KG1 (cell line): ENCODE data around the gene EMILIN3.

Experiments used
- DNase-seq: peaks from one replicate; lab custom pipeline; 2025; lab: John Stamatoyannopoulos, UW

Gene EMILIN3

DNA sequence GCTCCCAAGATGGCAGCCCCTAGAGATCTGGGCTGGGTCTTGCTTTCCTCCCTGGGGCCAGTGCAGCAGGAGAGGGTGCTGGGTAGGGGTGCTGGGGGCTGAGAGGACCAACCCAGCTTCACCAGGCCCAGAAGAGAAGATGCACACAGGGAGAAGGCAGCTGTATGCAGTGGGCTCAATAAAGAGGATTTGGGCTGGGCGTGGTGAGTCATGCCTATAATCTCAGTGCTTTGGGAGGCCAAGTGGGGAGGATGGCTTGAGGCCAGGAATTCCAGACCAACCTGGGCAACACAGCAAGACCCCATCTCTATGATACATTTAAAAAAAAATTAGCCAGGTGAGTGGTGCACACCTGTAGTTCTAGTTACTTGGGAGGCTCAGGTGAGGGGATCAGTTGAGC is 25.7 kb upstream of the EMILIN3 start:
- DNase-seq, result no peak

DNA sequence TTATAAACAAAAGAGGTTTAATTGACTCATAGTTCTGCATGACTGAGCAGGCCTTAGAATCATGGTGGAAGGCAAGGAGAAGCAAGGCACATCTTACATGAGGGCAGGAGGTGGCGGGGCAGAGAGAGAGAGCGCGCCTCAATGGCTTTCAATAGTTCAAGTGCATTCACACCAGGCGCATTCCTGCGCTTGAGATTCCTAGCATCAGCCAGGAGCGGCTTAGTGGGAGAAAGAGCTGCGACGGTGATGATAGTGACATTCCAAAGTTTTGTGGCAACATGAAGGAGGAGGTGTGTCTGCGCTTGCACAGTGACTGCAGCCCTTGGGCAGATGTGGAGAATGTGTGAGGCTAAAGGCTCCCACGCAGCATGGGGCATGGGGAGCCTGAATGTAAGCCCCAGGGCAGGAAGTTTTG is 25.0 kb upstream of the EMILIN3 start:
- DNase-seq, result no peak

DNA sequence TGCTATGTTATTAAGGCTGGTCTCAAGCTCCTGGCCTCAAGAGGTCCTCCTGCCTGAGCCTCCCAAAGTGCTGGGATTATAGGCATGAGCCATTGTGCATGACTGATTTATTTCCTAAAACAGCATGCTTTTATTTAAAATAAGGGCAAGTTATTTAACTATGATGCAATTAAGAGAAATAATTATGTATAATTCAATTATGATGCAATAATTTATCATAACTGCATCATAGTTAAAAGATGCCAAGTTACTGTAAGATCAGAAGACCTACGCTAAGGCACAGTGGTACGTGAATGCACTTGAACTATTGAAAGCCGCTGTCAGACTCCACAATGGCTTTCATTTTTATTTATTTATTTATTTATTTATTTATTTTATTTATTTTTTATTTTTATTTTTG is 24.3 kb upstream of the EMILIN3 start:
- no peak for DNase-seq

DNA sequence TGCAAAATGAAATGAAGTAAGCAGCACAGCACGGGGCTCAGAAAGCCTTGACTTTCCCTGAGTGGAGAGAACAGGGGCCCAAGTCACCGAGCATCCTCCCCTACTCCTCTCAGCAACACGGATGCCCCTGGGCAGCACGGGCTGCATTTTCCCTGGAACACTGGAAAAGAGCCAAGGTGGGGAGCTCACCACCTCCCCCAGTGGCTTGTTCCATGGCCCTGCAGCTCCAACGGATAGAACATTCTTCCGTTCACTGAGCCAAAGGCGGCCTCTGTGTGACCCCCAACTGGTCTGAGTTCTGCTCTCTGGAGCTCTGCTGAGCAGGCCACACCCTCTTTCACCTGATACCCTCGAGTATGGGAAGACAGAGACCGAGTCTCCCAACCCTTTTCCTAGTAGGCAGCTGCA is 20.8 kb upstream of the EMILIN3 start:
- DNase-seq, result no peak

DNA sequence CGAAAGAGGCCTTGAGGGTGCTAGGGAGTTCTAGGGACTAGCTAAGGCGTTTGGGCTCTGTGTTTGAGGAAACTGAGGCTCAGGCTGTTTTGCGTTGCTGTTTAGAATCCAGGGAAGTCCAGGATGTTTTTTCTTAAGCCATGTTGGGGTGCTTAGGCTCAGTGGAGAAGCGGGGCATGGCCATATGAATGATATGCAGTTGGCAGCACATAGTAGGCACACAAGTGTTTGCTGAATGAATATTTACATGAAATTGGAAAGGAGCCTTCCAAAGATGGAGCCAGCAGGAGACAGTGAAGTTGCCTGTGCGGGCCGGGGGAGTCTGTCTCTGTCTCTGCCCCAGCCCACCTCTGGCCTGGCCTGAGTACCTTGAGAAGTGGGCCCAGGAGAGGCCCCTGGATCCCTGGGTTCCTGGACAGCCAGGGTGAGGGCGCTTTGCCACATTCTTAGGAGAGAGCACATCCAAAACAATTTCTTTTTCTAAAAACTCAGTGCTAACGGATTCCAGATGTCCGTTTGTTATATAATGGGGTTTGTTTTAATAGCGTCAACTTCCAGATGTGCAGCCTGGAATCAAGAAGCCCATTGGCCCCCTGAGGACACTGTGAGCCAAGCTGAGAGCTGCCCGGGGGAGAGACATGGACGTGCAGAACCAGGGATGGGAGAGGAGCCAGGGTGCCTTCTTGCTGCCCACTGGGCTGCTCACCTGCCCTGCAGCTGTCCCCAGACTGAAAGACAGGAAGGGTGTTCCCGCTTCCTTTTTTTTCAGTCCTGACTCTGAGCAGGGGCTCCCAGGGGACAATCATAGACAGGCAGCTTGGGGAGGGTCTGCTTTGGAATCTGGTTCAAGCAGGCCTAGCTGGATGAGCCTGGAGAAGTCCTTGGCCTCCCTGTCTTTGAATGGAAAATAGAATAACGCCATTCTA is 20.1 kb upstream of the EMILIN3 start:
- no peak for DNase-seq

DNA sequence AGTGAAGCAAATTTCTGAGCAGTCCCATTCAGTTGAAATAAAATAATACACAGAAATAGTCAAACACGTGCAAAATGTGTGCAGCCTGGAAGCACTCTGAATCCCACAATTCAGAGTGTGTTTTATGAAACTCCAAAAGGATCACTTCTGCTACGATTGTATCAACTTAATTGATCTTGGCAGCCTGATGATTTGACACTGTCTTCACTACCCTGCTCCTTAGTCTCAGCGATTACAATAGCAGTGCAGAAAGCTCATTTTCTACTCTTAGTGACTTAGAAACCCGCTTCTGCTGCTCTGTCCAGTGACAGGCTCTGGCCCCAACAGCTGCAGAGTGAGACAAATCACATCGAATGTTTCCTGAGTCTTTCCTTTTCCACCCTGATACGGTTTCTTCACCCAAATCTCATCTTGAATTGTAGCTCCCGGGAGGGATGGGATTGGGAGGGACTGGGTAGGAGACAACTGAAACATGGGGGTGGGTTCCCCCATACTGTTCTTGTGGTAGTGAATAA is 16.2 kb upstream of the EMILIN3 start:
- no peak for DNase-seq

DNA sequence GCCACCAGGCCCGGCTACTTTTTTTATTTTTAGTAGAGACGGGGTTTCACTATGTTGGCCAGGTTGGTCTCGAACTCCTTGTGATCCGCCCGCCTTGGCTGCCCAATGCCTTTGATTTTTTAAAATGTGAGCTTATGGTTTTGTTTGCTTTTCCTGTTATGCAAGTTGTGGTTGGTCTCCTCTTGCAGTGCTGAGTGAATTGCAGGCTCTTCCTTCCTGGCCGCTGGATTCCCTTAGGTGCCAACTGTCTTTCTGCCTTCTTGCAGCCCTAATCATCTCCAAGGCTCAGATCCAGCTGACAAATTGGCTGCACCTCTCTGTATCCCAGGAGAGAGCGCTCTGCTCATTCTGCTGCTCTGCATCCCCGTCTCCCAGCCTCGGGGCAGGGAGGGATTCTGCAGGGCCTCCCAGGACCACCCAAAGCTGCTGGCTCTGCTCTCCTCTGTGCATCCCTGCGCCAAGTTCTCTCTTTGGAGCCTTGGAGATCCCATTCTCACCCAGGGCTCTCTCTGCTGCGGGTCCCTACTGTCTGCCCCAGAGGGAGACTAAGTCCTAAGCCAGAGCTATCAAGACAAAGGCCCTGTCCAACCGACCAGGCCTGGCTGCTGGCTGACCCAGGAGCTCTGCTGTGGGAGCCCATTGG is 14.1 kb upstream of the EMILIN3 start:
- no peak for DNase-seq

DNA sequence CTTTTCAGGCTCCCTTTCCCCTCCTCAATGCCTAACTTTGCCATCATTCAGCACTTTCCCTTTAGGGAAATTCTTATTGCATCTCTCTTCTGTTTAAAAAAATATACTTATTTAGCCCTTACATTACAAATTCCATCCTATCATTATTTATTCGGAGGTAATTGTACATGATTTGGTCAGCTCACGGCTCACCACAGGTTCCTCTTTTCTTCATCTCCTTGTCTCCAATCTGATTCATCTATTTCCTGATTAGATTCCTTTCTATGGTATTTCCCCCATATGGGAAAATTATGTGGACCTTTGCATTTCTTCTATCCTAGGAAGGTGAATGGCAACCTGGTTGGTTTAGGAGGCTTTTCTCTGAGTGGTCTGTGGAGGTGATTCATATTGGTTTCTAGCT is 12.9 kb upstream of the EMILIN3 start:
- no peak for DNase-seq

DNA sequence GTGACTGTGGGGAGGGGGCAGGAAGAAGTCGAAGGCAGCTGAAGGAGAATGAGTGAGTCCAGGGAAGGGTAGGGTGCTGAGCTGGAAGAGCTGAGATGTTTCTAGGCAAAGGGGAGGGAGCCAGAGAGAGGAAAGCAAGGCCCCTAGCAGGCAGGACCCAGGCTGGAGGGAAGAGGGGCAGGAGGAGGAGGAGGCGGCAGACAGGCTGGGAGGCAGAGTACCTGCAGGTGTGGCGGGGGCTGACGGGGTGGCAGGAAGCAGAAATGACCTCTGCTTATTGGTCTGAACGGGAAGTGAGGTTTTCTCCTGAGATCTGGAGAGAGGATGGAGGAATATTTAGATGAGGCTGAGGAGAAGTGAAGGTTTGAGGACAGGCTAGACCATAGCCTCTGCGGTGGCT is 10.7 kb upstream of the EMILIN3 start:
- DNase-seq, result no peak

DNA sequence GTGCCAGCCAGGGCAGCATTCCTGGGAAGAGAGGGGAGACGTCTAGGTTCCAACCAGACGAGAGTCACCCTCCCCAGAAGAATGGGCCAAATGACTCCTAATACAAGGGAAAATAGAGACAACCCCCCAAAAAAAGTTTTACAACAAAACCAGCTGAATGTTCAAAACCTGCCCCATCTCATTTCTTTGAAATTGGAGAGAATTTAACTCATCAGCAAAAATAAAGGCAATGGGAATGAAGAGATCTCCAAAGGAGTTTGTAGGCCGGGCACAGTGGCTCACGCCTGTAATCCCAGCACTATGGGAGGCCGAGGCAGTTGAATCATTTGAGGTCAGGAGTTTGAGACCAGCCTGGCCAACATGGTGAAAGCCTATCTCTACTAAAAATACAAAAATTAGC is 9.7 kb upstream of the EMILIN3 start:
- no peak for DNase-seq

DNA sequence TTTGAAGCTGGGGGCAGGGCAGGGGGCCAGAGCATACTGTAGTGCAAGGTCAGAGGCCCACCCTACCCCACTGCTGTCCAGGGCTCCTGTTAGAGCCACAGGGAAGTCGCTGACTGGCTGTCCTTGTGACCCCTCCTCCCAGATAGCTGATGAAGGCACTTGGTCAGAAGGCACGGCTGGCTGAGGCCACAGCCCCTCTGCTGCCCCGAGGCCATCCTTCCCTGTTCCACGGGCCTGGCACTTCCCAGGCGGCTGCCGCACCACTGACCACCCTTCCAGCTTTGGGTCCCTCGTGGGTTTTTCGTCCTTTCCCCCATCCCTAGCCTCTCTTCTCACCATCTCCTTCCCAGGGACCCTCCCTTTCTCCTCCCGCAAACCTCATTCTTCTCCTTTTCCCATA is 9.2 kb upstream of the EMILIN3 start:
- no peak for DNase-seq

DNA sequence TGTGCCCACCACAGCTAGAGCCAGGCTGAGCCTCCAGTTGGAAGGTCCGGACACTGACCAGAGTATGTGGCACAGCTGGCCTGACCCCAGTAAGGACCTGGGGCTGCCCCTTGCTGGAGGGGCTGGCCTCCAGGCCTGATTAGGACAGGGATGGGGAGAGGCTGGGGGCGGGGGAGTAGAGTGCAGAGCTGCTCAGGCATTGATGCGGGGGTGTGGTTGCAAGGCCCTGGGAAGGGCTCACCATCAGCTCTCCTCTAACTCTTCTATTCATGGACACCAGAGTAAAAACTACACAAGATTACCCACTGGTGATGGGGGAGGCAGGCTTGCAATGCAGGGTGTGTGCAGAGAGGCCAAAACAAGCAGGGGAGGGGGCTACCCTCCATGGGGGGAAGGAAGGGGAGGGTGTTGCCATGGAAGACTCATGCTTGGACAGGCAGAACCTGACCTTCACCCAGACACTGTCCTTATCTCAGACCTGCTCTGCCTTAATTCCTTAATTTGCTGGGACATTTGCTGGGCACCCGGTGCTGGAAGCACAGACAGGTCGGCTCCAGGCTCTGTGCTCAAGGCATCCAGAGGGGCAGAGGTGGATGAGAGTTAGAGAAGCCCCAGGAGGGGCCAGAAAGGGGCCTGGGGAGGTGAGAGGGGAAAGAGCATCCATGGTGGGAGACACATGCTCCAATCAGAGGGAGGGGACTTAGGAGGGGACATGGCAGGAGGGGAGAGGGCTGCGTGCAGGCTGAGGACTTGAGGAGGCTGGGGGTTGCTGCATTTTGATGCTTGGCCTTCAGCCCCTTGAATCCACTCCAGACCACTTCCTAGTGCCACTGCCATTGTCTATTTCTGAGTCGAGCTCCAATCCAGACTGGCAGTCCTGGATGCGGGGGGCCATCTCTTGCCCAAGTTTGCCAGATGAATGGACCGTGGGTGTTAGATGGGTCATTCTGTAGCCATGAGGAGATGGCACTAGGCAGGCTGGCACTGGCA is 7.6 kb upstream of the EMILIN3 start:
- no peak for DNase-seq

DNA sequence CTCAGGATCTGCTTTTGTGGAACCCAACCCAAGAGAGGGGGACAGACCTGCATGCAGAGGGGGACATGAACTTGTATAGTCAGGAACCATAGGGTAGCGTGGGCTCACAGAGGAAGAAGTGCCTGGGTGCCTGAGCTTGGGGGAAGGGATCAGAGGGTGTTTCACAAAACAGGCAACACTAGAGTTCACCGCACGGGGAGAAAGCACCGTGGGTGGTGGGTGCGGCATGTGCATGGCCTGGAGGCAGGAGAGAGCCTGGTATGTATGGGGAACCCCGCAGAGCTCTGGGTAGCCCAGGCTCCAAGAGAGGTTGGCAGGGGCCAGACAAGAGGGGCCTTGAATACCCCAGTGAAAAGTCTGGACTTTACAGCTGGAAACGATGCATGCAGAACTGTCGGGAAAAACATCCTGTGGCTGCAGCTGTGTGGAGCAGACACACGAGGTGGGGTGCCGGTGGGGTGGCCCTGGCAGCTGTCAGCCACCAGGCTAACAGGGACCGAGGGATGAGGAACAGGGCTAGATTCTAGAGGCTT is 6.7 kb upstream of the EMILIN3 start:
- DNase-seq, result no peak

DNA sequence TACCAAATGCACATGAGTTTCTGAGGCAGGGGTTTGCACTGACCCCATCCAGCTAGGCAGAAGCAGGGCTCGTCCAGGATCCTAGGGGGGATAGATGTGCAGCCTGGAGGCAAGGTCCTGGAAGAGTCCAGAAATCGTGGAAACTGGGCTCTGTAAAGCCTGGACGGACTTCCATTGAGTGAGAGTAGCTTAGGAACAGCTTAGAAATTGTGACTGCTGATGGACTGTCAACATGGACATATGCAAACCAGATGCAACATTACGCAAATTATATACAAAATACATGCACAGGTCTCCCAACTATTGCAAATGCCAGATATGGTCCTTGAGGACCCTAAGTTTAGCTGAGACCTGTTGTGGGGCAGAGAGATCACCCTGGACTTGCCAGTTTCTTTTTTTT is 4.8 kb upstream of the EMILIN3 start:
- DNase-seq, result no peak

DNA sequence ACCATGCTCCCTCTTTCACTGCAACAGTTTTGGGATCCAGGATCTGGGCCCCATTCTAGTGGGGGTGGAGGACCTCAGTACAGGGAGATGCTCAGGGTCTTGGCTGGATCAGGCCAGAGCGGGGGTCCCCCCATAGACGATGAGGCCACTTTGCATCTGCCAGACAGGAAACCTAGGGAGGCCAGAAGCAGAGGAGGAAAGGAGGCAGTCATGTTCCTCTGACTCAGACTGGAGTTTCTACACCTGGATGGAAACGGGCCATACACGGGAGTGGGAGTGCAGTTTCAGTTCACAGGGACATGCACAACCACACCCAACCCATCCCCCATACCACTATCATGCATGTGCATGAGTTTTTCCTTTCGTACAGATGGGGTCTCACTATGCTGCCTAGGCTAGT is 3.6 kb upstream of the EMILIN3 start:
- no peak for DNase-seq

DNA sequence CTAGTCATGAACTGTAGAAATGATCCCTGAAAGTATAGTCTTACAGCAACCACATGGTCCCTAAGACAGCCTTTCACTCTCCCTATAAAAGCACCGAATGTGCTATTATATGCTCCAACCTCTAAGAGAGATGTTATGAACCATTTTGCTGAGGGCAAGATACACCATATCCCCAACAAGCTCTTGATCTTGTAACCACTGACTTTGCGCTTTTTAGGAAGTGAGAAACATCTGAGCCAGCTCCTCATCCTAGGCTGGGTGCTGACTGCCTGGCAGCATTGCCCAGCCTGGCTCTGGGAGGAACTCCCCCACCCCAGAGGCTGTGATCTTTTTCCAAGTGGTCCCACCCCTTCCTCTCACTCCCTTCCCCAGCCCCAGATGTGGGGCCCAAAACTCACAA is 3.1 kb upstream of the EMILIN3 start:
- no peak for DNase-seq

DNA sequence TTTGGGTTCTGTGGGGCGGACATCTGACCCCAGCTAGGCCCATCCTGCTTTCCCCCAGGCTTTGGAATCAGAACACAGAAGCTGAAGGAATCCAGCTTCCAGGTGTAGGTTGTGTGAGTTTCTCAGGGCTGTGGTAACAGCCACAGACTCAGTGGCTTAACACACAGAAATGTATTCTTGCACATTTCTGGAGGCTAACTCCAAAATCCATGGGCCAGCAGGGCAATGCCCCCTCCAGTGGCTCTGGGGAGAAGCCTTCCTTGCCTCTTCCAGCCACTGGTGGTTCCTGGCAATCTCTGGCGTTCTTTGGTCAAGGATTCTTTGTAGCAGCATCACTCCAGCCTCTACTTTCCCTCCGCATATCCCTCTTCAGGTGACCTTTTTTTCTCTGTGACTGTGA is 1.3 kb upstream of the EMILIN3 start:
- no peak for DNase-seq

DNA sequence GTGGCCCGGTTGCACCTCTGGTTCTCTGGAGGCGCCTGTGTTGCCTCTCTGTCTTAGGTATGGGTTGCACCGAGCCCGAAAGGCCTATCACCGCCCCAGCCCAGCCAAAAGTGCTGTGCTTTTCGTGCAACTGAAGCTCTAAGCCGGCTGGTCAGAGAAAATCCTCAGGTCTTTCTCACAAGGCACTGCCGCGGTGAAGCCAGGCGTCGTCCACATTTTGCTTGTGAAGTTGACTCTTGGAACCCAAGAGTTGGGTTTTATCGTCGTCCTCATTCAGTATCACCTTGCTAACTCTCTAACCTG is 726 bp upstream of the EMILIN3 start:
- DNase-seq, result no peak

DNA sequence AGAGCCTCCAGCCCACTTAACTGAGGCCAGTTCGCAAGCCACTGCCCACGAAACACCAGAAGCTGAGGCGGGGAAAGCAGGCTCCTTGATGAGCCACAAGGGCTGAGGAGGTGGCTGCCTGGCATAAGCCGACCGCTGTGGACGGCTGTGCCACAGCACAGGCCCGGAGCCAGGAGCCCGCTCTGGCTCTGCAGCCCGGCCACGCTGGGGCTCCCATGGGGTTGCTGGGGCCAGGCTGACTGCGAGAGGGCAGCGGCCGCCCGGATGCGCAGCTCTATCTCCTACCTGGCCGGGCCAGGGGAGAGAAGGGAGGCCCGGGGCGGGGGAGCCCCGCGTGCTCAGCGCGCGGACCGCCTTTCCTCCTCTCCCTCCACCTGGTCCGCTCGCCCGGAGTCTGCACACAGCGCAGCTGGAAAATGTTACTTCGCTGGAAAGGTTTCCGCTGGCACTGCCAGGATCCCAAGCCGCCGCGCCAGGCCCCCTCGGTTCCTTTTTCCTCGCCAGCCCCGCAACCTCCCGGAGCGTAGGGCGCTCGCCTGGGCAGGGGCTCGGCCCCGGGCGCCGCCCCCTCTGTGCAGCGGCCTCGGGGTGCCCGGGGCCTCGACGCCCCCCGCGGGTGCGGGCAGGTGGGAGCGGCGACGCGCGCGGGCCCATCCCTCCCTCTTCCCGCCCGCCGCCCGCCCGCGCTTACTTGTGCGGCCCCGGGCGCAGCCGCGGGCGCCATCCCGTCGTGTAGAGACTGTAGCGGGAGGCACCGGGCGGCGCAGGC is 657 bp downstream of the EMILIN3 start:
- no peak for DNase-seq

DNA sequence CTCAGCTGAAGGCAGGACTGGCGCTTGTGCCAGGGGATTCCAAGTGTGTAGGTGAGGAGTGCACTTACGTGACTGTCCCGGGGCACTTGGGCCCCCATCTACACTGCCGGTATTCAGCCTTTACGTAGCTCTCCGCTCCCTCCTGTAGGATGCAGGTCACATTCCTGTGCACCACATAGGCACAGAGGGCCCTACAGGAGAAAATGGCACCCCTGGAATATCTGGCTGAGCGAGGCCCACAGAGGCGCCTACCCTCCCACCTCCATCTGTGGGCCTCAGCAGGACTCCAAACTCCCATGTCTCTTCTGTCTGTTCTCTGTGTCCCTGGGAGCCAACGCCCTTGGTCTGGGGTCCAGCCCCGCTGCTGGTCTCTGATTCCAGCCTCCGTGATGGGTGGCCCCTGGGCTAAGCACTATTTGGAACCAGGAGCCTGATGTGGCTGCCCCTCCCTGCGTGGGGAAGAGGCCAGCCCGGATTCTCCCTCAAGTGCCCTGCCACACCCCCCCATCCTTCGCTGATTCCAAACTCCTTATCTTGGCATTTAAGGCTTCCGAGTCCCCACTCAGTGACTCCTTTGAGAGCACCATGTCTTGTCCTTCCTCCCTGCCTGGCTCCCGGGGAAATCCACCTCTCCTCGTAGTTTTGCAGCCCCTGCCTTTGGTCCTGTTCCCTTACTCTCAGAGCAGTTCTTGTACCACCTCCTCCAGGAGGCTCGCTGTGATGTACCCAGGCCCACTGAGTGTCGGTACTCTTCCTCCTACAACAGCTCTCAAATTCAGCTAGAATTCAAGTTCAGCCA is 1.5 kb downstream of the EMILIN3 start:
- no peak for DNase-seq
